ENCODE measurements around the gene WWP2.
"Not testable (repeated sequence)": the region's sequence is repeated elsewhere in the genome, so short reads cannot be mapped to it uniquely, and the experiment has no call there.

The WWP2 gene

DNA sequence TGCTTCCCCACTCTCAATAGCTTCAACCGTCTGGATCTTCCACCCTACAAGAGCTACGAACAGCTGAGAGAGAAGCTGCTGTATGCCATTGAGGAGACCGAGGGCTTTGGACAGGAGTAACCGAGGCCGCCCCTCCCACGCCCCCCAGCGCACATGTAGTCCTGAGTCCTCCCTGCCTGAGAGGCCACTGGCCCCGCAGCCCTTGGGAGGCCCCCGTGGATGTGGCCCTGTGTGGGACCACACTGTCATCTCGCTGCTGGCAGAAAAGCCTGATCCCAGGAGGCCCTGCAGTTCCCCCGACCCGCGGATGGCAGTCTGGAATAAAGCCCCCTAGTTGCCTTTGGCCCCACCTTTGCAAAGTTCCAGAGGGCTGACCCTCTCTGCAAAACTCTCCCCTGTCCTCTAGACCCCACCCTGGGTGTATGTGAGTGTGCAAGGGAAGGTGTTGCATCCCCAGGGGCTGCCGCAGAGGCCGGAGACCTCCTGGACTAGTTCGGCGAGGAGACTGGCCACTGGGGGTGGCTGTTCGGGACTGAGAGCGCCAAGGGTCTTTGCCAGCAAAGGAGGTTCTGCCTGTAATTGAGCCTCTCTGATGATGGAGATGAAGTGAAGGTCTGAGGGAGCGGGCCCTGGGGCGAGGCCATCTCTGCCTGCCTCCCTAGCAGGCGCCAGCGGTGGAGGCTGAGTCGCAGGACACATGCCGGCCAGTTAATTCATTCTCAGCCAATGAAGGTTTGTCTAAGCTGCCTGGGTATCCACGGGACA lies 177.9 kb downstream of the WWP2 start:
- no peak for DNase-seq

DNA sequence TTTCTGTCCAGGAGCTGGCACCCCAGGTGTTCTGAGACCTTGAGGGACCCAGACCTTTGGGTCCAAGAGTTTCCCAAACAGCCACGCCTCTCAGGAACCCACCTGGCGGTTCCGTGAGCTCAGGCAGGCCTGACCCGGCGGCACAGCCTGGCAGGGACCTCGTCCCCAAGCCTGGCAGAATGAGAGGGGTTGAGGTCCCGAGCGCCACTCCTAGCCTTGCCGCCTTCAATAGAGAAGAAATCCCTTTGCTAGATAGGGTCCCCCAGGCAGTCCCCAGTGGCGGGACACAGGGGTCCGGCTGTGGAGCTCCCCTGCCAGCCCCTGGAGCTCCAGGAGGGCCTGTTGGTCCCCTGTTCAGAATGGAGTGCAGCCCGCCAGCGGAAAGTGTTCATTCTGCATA lies 178.5 kb downstream of the WWP2 start:
- DNase-seq, result no peak

- DNase-seq, result no peak
These were observed 179.3 kb downstream of the WWP2 start for GRCh38 chr16:69941251-69942098.

DNA sequence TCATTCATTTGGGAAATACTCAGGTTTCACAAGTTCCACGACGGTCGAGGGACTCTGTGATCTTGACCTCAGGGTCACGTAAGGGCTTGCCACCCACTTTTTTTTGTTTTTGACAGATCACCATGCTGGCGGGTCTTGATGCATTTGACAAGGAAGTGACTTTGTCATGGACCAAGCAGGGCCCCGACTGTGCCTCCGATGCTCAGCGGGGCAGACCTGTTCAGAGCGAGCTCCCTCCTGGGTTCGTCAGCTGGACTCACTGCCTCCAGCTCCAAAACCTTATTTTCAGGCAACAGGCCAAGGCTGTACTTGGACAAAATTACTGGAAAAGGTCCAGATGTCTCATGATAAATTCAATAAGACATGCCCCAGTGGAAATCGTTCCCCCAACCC lies 180.0 kb downstream of the WWP2 start:
- no peak for DNase-seq

DNA sequence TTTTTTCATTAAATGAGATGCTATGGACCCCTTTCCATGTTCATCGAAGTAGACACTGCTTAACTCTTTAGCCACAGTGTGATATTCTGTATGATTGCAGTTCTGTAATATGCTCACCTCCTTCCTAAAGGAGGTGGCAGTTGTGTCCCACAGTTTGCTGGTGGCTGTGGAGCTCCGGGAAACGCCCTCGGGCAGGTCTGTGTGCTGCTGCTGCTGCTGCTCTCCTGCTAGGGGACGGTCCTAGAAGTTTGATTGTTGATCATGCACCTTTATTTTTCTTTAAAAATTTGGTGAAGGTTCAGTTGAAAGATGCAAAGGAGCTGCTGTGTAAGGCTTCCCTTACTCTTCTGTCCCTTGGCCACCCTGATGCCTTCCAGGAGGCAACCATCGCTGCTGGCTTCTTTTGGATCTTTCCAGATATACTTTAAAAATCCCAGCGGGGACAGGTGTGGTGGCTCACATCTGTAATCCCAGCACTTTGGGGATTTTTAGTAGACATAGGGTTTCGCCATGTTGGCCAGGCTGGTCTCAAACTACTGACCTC lies 180.6 kb downstream of the WWP2 start:
- DNase-seq, result no peak

GRCh38 chr16:69943241-69944036 lies 181.3 kb downstream of the WWP2 start:
- not testable (repeated sequence) for DNase-seq

GRCh38 chr16:69950411-69950810 lies 188.3 kb downstream of the WWP2 start:
- DNase-seq, result not testable (repeated sequence)

GRCh38 chr16:69951017-69951671 lies 189.0 kb downstream of the WWP2 start, which contains the start of gene CLEC18A:
TSS of gene CLEC18A (plus strand) at chr16:69951334. CDS start at chr16:69951367, 33 bp downstream.
- DNase-seq, result not testable (repeated sequence)

GRCh38 chr16:69951672-69952031 lies 189.5 kb downstream of the WWP2 start:
- not testable (repeated sequence) for DNase-seq

DNA sequence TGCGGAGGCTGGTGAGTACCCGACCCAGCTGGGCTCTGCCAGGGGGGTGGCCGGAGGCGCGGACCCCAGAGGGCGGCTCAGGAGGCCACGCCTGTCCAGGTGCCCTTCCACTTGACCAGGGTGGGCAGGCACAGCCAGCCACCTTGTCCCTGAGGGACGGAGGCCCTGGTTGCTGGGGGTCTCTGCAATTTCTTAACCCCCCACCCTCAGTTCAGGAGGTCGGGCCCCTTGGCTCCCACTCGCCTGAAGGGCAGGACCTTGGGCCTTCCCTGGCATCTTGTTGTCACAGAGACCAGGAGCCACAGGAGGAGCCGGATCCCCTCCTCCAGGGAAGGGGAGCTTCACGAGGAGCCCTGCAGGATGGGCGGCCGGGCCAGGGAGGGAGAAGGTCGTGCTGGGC lies 190.0 kb downstream of the WWP2 start:
- not testable (repeated sequence) for DNase-seq

GRCh38 chr16:69952572-69953355 lies 190.6 kb downstream of the WWP2 start:
- DNase-seq, result not testable (repeated sequence)

GRCh38 chr16:69954241-69954640 lies 192.1 kb downstream of the WWP2 start:
- DNase-seq, result not testable (repeated sequence)

DNA sequence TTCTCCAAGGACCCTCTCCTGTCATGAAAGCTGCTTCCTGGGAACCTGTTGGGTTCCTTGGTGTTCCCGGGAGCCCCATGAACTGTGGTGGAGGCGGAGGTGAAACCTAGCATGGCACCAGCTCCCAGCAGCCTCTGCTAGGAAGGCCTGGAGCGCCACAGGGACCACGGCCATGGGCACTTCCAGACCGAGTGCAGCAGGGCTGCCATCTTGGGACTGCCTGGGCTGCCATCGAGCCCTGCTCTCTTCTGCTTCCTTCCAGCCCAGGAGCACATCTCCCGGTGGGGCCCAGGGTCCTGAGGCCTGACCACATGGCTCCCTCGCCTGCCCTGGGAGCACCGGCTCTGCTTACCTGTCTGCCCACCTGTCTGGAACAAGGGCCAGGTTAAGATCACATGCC lies 201.2 kb downstream of the WWP2 start:
- DNase-seq, result not testable (repeated sequence)

DNA sequence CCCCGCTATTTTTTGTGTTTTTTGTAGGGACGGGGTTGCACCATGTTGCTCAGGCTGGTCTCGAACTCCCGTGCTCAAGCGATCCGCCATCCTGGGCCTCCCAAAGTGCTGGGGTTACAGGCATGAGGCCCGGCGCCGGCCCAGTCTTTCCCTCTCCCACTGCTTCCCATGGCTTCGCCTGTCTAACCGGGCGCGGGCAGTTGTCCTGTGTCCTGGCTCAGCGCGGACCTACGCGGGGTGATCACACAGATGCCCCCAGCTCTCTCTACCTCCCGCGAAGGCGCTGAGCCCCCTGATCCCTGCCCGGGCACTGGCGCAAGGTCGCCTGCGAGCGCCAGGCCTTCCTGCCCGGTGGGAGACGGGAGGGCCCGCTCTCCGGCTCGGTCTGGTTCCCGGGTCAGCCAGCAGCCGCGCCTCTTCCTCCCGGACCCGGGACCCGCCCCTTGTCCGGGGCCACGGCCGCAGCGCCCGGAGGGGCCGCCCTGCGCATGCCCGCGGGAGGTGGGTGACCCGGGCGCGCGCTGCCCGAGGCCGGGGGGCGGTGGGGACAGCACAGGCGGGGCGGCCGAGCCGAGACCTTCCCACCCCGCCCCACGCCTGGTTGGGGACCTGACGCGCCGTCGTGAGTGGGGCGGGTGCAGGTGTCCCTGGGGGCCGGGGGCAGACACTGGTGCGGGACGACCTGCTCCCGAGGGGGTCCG lies 203.0 kb downstream of the WWP2 start:
- peak in 3 of 58 donors; percentile 6 to 8 (median 7) for DNase-seq

GRCh38 chr16:69965661-69966054 lies 203.5 kb downstream of the WWP2 start:
- not testable (repeated sequence) for DNase-seq

GRCh38 chr16:69967688-69968087 lies 205.6 kb downstream of the WWP2 start:
- not testable (repeated sequence) for DNase-seq

- DNase-seq, result not testable (repeated sequence)
These were observed 206.0 kb downstream of the WWP2 start for GRCh38 chr16:69968125-69968524.

DNA sequence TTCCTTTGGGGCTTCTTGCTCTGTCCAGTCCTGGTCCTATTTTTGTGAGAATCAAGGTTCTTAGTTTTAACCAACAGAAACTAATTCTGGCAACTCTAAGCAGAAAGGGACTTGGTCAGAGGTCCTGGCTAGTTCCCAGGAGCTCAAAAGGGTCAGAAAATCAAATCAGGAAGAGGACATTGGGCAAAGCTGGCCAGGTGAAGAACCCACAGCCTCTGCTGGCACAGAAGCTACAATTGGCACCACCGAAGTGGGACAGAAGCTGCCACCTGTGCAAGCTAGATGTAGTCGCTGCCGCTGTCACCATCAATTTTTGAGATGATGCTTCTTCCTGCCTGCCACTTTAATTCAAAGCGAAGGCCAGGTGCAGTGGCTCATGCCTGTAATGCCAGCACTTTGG lies 207.5 kb downstream of the WWP2 start:
- not testable (repeated sequence) for DNase-seq

DNA sequence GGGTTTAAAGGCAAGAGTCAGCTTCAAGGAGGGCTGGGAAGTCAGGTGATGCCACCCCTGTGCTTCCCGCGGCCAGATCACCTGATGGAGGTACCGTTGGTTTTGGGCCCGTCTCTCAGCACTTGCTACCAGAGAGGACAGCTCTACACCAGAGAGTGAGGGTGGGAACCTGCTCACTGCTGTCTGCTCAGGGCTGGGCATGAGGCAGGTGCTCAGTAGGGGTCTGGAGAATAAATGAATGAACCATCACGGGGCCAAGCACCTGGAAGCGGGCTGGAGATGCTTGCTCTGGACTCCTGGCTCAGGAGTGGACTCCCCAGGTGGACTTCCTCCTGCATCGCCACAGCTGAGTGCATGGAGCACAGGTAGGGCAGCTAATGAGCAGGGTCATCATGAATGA lies 210.0 kb downstream of the WWP2 start:
- not testable (repeated sequence) for DNase-seq

All from anterior cingulate cortex (tissue), 58 donors.